ENCODE results near the gene UBE2R2.
"Not testable (repeated sequence)": the region's sequence is repeated elsewhere in the genome, so short reads cannot be mapped to it uniquely, and the experiment has no call there.

GRCh38 chr9:33789429-33789828 lies 27.5 kb upstream of the UBE2R2 start:
- TF ChIP-seq, protein P1, sequence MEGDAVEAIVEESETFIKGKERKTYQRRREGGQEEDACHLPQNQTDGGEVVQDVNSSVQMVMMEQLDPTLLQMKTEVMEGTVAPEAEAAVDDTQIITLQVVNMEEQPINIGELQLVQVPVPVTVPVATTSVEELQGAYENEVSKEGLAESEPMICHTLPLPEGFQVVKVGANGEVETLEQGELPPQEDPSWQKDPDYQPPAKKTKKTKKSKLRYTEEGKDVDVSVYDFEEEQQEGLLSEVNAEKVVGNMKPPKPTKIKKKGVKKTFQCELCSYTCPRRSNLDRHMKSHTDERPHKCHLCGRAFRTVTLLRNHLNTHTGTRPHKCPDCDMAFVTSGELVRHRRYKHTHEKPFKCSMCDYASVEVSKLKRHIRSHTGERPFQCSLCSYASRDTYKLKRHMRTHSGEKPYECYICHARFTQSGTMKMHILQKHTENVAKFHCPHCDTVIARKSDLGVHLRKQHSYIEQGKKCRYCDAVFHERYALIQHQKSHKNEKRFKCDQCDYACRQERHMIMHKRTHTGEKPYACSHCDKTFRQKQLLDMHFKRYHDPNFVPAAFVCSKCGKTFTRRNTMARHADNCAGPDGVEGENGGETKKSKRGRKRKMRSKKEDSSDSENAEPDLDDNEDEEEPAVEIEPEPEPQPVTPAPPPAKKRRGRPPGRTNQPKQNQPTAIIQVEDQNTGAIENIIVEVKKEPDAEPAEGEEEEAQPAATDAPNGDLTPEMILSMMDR (IDR thresholded peaks at IDR 0.05; ENCODE audit: borderline replicate concordance, extremely low read depth, low read length, poor library complexity, severe bottlenecking) = not testable (repeated sequence)
- not testable (repeated sequence) for TF ChIP-seq EZH2 (IDR thresholded peaks at IDR 0.05; ENCODE audit: borderline replicate concordance, low read depth, low read length, severe bottlenecking)
